GM15510 (cell line): ENCODE results near the gene C22orf15.

ENCODE experiments used
- POLR2A ChIP-seq: IDR thresholded peaks from 3 replicates; pipeline ENCODE4 v1.6.1; 2011; ENCODE audit warnings: borderline replicate concordance; ENCODE audit not compliant: insufficient read length; ENCODE audit errors: extremely low read depth

C22orf15 gene

GRCh38 chr22:23787910-23788309 lies 25.1 kb downstream of the C22orf15 start:
- no peak for TF ChIP-seq POLR2A

- TF ChIP-seq POLR2A, result no peak
These were observed 26.3 kb downstream of the C22orf15 start for GRCh38 chr22:23789121-23789520.

- TF ChIP-seq POLR2A, result no peak
These were observed 26.8 kb downstream of the C22orf15 start for GRCh38 chr22:23789638-23790037.

- no peak for TF ChIP-seq POLR2A
These were observed 28.3 kb downstream of the C22orf15 start for GRCh38 chr22:23790819-23791737.

GRCh38 chr22:23791738-23792645 lies 29.2 kb downstream of the C22orf15 start:
- no peak for TF ChIP-seq POLR2A

- no peak for TF ChIP-seq POLR2A
These were observed 30.5 kb downstream of the C22orf15 start for GRCh38 chr22:23793326-23793725.

- TF ChIP-seq POLR2A, result no peak
These were observed 33.7 kb downstream of the C22orf15 start for GRCh38 chr22:23796461-23796860.

GRCh38 chr22:23800297-23801237 lies 37.8 kb downstream of the C22orf15 start:
- peak; percentile 26 for TF ChIP-seq POLR2A

- no peak for TF ChIP-seq POLR2A
These were observed 38.5 kb downstream of the C22orf15 start for GRCh38 chr22:23801238-23801821.

GRCh38 chr22:23801886-23802377 lies 39.1 kb downstream of the C22orf15 start:
- no peak for TF ChIP-seq POLR2A

- peak; percentile 46 for TF ChIP-seq POLR2A
These were observed 40.4 kb downstream of the C22orf15 start for GRCh38 chr22:23803001-23803819.

- no peak for TF ChIP-seq POLR2A
These were observed 42.0 kb downstream of the C22orf15 start for GRCh38 chr22:23804781-23805291.

GRCh38 chr22:23806837-23807236 lies 44.0 kb downstream of the C22orf15 start:
- no peak for TF ChIP-seq POLR2A
